K562 (cell line): Measurements from ENCODE around the gene RET. TPM values are rescaled to one million over a fixed set of nuclear protein-coding genes. Genes with fewer than 3 reads are reported as not detected.

Source experiments
- ARHGAP35 ChIP-seq: fragments of 450-650 bp; IDR thresholded peaks from 2 replicates; pipeline ENCODE4 v1.6.1; 2018; ENCODE audit not compliant: partially characterized antibody
- ATF4 ChIP-seq: fragments of 450-650 bp; formaldehyde crosslinking; IDR thresholded peaks from 2 replicates; pipeline ENCODE4 v1.4.0; 2022; ENCODE audit warnings: mild to moderate bottlenecking, moderate library complexity
- DACH1 ChIP-seq: fragments of 450-650 bp; IDR thresholded peaks from 2 replicates; pipeline ENCODE4 v1.6.1; 2018; ENCODE audit not compliant: partially characterized antibody
- HDAC6 ChIP-seq: IDR thresholded peaks from 2 replicates; pipeline ENCODE4 v1.6.1; 2012; ENCODE audit warnings: low read depth, mild to moderate bottlenecking, control low read depth, inconsistent platforms, low read length, moderate library complexity
- MCM5 ChIP-seq: fragments of 450-650 bp; IDR thresholded peaks from 2 replicates; pipeline ENCODE4 v1.6.1; 2016; ENCODE audit warnings: low read depth
- PHB2 ChIP-seq: fragments of 450-650 bp; IDR thresholded peaks from 2 replicates; pipeline ENCODE4 v1.6.1; 2017; ENCODE audit warnings: low read depth
- RBM39 ChIP-seq: fragments of 200-400 bp; formaldehyde crosslinking; optimal IDR thresholded peaks from 2 replicates; pipeline ENCODE3; 2018; ENCODE audit warnings: low read depth, low read length
- RFX7 ChIP-seq: fragments of 250-450 bp; sonication (Bioruptor Pico); IDR thresholded peaks from 2 replicates; pipeline ENCODE4 v1.5.1; 2021; ENCODE audit warnings: mild to moderate bottlenecking
- ZNF274 ChIP-seq: IDR thresholded peaks from 2 replicates; pipeline ENCODE4 v1.6.1; 2011; ENCODE audit warnings: low read depth, mild to moderate bottlenecking, low read length, moderate library complexity, borderline replicate concordance
- ZNF354B ChIP-seq: fragments of 250-450 bp; sonication (Bioruptor Pico); IDR thresholded peaks from 2 replicates; pipeline ENCODE4 v1.4.0; 2020
- ZNF707 ChIP-seq: fragments of 250-450 bp; sonication (Bioruptor Pico); conservative IDR thresholded peaks from 2 replicates; pipeline ENCODE4 v1.8.0; 2022; ENCODE audit warnings: inconsistent platforms, mild to moderate bottlenecking, moderate library complexity
- polyA plus RNA-seq, 8 experiments: library from polyadenylated mRNA; depleted of rRNA in 4 of 8; stranded (reverse) in 5 of 8; unstranded in 3 of 8; fragments of >200 nt; fragmentation: Nextera tagmentation in 2 of 8; fragmentation: Illumina TruSeq in 1 of 8; extraction: Ambion mirVana in 2 of 8; extraction: Trizol in 1 of 8; gene quantifications; 2 replicates each; pipeline versions ENCODE4 v1.2.1 to v1.2.3, GENCODE V29; 2011 to 2014; ENCODE audit warnings: inconsistent platforms in 1 of 8, missing spikeins in 1 of 8
- total RNA-seq, 7 experiments: library from RNA; depleted of rRNA in 6 of 7; stranded (reverse); fragments of >200 nt in 6 of 7; fragmentation: Illumina TruSeq in 2 of 7; extraction: Trizol in 2 of 7; gene quantifications; 2 replicates each; pipeline versions ENCODE4 v1.2.1 to v1.2.3, GENCODE V29; 2011 to 2021; ENCODE audit warnings: low replicate concordance in 1 of 7
- TF ChIP-seq, protein P1 (sequence below): sonication (generic); formaldehyde crosslinking; IDR thresholded peaks from 2 replicates; pipeline ENCODE4 v1.9.0; 2022; ENCODE audit warnings: mild to moderate bottlenecking, missing genetic modification reagents

RET gene
- total and polyA plus RNA-seq, 9 of the 15 experiments (the other 6 are each of a cell fraction or from before 2014, with no cell fraction given): 0.04 to 0.05 TPM; not detected in 7

DNA sequence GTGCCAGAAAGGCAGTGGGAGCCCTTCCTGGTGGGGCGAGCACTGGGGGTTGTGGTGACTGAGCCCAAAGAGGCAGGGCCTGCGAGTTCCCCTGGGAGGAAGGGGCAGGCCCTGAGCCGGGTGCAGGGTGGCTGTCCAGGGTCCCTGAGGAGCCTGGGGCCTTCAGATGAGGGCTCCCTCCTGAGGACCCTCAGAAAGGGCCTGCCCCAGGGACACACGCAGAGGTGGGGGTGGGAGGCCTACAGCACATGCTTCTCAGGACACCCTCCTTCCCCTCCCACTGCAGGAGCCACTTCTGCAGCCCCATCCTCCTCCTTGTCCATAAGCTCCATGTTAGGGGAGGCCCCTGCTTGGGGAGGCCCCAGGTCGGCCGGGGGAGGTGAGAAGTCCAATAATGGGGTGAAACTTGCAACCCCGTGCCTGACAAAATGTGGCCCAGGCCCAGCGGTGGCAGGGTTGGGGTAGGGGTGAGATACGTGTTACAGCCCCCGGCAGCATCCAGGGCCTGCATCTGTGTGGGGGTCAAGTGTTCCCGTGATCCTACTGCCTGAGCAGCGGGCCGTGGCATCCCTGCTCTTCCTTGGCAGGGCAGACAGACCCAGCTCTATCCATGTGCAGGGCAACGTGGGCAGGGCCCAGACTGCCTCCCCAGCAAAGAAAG lies 31.8 kb upstream of the RET start (continued):
- no peak for TF ChIP-seq ZNF274
- TF ChIP-seq DACH1: no peak
- TF ChIP-seq MCM5: no peak
- TF ChIP-seq RFX7 (CRISPR knock-in tag): no peak
- TF ChIP-seq ZNF707 (CRISPR knock-in tag): no peak
- no peak for TF ChIP-seq ARHGAP35
- TF ChIP-seq PHB2: no peak
- TF ChIP-seq ATF4 (CRISPR knock-in tag): no peak
- TF ChIP-seq, protein P1, sequence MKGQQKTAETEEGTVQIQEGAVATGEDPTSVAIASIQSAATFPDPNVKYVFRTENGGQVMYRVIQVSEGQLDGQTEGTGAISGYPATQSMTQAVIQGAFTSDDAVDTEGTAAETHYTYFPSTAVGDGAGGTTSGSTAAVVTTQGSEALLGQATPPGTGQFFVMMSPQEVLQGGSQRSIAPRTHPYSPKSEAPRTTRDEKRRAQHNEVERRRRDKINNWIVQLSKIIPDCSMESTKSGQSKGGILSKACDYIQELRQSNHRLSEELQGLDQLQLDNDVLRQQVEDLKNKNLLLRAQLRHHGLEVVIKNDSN (CRISPR knock-in tag): no peak
- no peak for TF ChIP-seq ZNF354B (CRISPR knock-in tag)
- TF ChIP-seq RBM39: no peak
- TF ChIP-seq HDAC6: no peak
